ENCODE data around the gene RAPGEF6.
A peak's percentile ranks its signal among the peaks of the same experiment; 100 is the strongest.
"Not testable (repeated sequence)": the region's sequence is repeated elsewhere in the genome, so short reads cannot be mapped to it uniquely, and the experiment has no call there.

RAPGEF6 gene

DNA sequence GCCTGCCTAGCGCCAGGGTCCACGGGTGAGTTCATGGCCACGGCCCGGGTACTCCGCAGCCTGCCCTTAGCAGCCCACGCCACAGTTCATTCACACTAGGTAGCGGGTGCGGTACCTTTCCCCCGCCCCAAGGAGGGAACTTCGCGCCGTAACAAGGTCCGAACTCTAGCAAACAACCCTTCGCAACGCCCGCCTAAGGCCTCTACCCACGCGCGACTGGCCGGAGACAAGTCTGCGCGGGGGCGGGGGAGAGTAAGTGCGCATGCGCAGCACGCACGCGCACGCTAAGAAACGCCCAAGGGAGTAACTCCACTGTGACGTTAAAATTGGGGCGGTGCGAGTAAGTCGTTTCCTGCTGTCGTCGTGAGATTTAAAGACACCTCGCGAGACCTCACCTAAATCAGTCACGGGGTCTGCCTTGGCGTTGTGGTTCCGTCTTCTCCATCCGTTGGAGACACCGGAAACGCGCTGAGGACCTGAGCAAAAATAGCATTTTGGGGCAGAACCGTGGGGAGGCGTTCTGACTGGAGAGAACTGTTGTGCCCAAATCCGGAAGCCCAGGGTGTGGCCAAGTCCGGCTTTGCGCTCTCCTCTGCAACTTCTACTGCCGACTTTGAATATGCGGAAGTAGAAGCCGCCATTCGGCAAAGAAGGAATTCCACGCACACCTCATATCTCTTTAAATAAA, at the start of gene RAPGEF6:
Gene RAPGEF6 (minus strand): TSS at position 234 of the 688 bp plus-strand sequence. CDS start 199 bp downstream, at position 35.
- DNase-seq, result peak; percentile 75 to 99 (median 95)

DNA sequence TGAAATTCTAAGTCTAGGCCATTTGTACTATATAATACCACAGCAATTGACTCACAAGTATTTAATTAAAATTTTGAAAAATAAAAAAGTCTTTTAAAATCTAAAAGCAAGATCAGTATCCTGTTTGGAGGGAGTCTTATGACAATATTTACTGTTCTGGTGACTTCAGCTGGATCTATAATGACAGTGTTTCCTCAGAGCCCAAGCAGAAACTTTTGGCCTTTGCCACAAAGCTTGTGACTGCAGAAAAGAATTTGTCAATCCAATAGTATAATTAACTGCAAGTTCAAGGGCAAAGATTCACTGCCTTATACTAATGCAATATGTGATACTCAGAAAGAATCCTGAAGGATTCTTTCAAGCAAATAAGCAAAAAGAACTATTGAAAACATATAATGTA, 49.6 kb upstream of the RAPGEF6 start:
- DNase-seq, result no peak

- no peak for DNase-seq
Observed at GRCh38 chr5:131684051-131684450, 49.0 kb upstream of the RAPGEF6 start.

GRCh38 chr5:131682826-131683225, 47.8 kb upstream of the RAPGEF6 start:
- DNase-seq, result no peak

DNA sequence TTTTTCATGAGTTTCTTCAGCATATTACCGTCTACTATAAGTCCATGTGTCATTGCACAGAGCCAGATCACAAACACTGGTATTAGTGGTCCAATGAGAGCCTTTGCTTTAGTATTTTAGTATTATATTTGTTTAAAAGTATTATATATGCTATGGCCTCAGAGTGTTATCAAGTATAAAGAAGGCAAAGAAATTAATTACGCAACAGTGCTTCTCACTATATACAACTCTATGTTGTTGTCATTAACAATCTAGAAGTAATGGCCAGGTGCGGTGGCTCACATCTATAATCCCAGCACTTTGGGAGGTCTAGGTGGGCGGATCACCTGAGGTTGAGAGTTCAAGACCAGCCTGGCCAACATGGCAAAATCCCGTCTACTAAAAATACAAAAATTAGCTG, 47.1 kb upstream of the RAPGEF6 start:
- DNase-seq, result no peak

- DNase-seq, result no peak
Observed at GRCh38 chr5:131679911-131680310, 44.9 kb upstream of the RAPGEF6 start.

DNA sequence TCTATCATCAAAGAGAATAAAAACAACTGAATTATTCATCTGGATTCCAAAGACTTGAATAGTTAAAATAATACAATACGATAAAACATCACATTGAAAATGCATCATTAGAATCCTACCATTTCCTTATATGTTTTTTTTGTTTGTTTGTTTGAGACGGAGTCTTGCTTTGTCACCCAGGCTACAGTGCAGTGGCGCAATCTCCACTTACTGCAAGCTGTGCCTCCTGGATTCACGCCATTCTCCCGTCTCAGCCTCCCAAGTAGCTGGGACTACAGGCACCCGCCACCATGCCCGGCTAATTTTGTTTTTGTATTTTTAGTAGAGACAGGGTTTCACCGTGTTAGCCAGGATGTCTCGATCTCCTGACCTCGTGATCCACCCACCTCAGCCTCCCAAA, 43.2 kb upstream of the RAPGEF6 start:
- not testable (repeated sequence) for DNase-seq

DNA sequence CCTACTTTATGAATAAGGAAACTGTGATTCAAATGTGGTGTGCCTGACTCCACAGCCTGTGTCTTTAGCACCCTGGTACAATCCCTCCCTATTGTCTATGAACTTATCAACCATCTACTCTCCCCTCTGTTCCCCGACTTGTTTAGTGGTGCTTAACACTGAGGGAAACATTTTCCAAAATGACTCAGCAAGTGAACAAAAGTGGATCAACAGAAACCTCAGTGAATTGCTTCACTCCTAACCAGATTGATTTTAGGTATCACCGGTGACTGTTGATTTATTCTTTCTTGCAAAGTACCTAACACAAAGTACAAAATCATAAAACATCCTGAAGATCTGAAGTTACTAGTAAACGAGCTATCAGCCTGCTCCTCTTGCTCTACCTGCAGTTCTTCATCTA, 42.1 kb upstream of the RAPGEF6 start:
- no peak for DNase-seq

GRCh38 chr5:131672776-131673175, 37.7 kb upstream of the RAPGEF6 start:
- no peak for DNase-seq

DNA sequence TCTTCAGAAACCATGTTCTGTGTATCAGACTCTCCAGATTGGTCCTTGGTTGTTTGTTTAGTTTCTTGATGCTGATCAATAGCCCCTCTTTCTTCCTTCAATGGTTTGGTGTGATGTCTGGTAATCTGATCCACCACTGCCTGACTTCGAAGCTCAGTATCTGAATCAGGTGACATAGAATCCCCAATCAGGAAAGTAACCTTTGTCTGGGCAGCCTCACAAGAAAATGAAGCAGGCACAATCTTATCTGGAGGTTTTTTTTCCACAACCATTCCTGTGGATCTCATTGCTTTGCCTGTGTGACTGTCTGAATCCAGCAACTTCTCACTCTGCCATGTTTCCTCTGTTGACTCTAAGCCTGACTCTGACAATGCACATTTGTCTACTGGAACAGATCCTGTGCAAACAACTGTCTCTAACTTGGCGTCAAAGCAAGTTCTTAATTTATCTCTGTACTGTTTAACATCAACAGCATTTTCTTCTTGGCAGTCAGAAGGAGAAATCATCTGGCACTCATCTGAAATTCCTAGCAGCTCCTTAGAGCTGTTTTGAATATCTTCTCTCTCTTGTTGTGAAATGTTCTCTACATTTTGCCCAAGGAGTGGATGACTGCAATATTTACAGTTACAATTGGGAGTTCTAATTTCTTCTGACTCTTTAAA, 37.1 kb upstream of the RAPGEF6 start:
- DNase-seq, result peak in 23 of 56 donors; percentile 1 to 57 (median 20)

DNA sequence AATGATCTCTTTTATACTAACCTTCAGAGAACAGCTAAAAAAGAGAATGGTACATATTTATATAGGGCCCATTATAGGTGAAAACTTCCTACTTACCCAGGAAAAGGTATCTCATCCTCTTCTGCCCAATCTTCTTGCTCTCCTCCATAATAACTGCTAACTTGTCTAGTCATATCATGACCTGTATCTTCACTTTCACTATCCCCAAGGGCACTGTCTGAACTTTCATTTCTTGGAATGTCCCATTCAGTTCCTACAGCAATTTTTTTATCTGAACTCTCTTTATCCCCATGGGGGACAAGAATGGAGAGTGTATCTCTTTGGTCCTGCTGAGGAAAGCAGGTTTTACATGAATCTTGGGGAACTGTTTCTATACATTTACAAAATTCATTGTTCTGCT, 36.4 kb upstream of the RAPGEF6 start:
- DNase-seq, result no peak

GRCh38 chr5:131664929-131665328, 29.9 kb upstream of the RAPGEF6 start:
- no peak for DNase-seq

DNA sequence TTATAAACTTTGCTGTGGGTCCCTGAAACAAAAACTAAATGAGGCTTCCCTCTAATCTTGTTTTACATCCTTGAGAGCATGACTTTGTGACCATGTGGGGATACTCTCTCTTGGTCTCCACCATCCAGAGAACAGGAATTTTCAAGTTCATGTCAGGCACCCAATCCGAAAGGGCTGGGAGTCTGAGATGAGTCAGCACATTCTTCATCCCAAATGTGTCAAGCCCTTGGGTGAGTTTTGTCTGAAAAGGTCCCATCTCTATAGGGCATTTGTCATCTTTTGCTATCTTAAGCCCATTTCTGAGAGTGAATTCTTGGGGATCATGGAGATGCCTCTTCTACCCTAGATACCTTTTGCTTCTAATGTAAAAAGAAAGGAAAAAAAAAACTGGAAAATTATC, 26.9 kb upstream of the RAPGEF6 start:
- no peak for DNase-seq

- no peak for DNase-seq
Observed at GRCh38 chr5:131659841-131660240, 24.8 kb upstream of the RAPGEF6 start.

- no peak for DNase-seq
Observed at GRCh38 chr5:131659290-131659689, 24.3 kb upstream of the RAPGEF6 start.

DNA sequence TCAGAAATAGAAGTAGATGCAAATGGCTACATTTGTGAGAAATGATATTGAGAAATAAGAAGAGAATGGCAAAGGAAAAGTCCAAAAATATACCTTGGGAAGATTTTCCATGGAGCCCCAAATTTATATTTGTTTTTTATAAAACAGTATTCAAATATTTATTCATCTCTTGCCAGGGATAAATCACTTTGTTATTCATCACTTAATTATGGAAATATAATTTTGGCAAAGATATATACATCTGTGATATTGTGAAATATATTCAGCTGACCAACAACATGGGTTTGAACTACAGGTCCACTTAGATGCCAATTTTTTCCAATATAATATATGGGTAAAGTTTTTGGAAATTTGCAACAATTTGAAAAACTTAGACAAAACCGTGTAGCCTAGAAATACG, 19.7 kb upstream of the RAPGEF6 start:
- no peak for DNase-seq

DNA sequence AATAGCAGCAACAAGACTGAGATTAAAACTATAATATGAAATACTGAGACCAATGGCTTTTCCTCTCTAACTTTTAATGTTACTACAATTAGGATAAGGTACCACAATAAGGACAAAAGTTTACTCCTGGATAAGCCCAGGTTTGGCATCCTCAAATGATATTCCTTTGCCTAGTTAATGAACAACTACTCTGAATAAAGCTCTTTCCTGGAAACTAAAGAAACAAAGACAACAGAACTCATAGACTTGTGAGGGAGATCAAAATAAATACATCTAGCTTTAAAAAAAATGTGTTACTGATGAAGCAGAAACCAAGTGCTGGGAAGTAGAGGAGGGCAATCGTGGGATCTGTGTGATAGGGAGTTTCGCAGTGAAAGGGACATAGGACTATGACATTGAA, 19.3 kb upstream of the RAPGEF6 start:
- DNase-seq, result no peak

DNA sequence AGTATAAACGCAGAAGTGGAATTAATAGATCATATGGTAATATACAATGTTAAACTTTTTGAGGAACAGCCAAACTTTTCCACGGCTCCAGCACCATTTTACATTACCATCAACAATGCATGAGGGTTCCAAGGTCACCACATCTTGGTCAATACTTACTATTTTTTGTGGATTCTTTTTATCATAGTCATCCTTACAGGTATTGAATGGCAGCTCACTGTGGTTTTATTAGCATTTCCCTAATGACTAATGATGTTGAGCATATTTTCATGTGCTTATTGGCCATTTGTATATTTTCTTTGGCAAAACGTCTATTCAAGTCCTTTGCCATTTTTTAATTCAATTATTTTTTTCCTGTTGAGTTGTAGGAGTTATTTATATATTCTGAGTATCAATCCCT, 14.1 kb upstream of the RAPGEF6 start:
- no peak for DNase-seq

- DNase-seq, result no peak
Observed at GRCh38 chr5:131647048-131647769, 12.2 kb upstream of the RAPGEF6 start.

GRCh38 chr5:131644822-131645221, 9.8 kb upstream of the RAPGEF6 start:
- DNase-seq, result no peak

DNA sequence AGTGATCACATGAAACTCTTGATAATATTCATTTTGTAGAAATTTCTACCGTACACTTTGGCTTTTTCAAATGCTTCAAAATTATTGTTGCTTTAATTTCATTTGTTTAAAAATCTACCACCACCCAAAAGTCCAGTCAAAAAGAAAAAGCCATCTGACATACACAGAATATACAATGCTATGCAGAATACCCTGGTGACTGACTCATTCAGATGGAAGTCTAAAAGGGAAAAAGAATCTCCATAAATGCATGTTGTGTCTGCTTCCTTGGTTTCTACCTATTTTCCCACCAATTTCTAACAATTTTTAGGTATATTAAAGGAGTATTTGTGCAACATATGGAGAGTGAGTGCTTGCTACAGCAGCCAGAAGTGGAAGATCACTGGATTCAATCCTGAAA, 9.3 kb upstream of the RAPGEF6 start:
- DNase-seq, result no peak

GRCh38 chr5:131641494-131641893, 6.5 kb upstream of the RAPGEF6 start:
- no peak for DNase-seq
